HEK293T (cell line): Measurements from ENCODE around the gene APLN.

Experiments
- CTCF ChIA-PET: fragments of 350-600 bp; formaldehyde crosslinking; extraction: SDS; loops from one replicate; lab custom pipeline; 2021; ENCODE audit warnings: antibody characterized with exemption, inconsistent platforms; lab: Yijun Ruan, JAX
- POLR2A ChIA-PET: fragments of 350-600 bp; formaldehyde crosslinking; extraction: SDS; loops from one replicate; lab custom pipeline; 2020; ENCODE audit warnings: antibody characterized with exemption, inconsistent platforms; lab: Yijun Ruan, JAX
- DNase-seq: peaks from one replicate; pipeline ENCODE4 v3.0.0; 2012; ENCODE audit warnings: mixed read lengths; ENCODE audit errors: extremely low spot score
- ARNT ChIP-seq: fragments of 450-650 bp; IDR thresholded peaks from 2 replicates; pipeline ENCODE4 v1.6.1; 2017; ENCODE audit warnings: mild to moderate bottlenecking
- BHLHE40 ChIP-seq: fragments of 450-650 bp; IDR thresholded peaks from 2 replicates; pipeline ENCODE4 v1.6.1; 2016; ENCODE audit warnings: mild to moderate bottlenecking, moderate library complexity, borderline replicate concordance
- CTBP1 ChIP-seq: fragments of 450-650 bp; IDR thresholded peaks from 2 replicates; pipeline ENCODE4 v1.6.1; 2016; ENCODE audit warnings: borderline replicate concordance
- ELF4 ChIP-seq: fragments of 450-650 bp; IDR thresholded peaks from 2 replicates; pipeline ENCODE4 v1.6.1; 2017; ENCODE audit warnings: antibody characterized with exemption
- FOXA1 ChIP-seq: fragments of 450-650 bp; IDR thresholded peaks from 2 replicates; pipeline ENCODE4 v1.6.1; 2016; ENCODE audit warnings: mild to moderate bottlenecking
- FOXK2 ChIP-seq: fragments of 450-650 bp; IDR thresholded peaks from 2 replicates; pipeline ENCODE4 v1.6.1; 2016; ENCODE audit warnings: mild to moderate bottlenecking
- FOXM1 ChIP-seq: fragments of 450-650 bp; IDR thresholded peaks from 2 replicates; pipeline ENCODE4 v1.6.1; 2017; ENCODE audit warnings: mild to moderate bottlenecking, borderline replicate concordance
- HDGF ChIP-seq: fragments of 450-650 bp; IDR thresholded peaks from 2 replicates; pipeline ENCODE4 v1.6.1; 2017; ENCODE audit warnings: antibody characterized with exemption, borderline replicate concordance
- L3MBTL2 ChIP-seq: fragments of 450-650 bp; conservative IDR thresholded peaks from 2 replicates; pipeline ENCODE4 v1.6.1; 2016; ENCODE audit warnings: mild to moderate bottlenecking
- LEF1 ChIP-seq: fragments of 450-650 bp; IDR thresholded peaks from 2 replicates; pipeline ENCODE4 v1.6.1; 2017; ENCODE audit warnings: mild to moderate bottlenecking, borderline replicate concordance
- NFRKB ChIP-seq: fragments of 450-650 bp; IDR thresholded peaks from 2 replicates; pipeline ENCODE4 v1.6.1; 2016; ENCODE audit warnings: mild to moderate bottlenecking, moderate library complexity
- SP1 ChIP-seq: fragments of 450-650 bp; IDR thresholded peaks from 2 replicates; pipeline ENCODE4 v1.6.1; 2017
- SUZ12 ChIP-seq: fragments of 450-650 bp; IDR thresholded peaks from 2 replicates; pipeline ENCODE4 v1.6.1; 2016; ENCODE audit warnings: mild to moderate bottlenecking
- TARDBP ChIP-seq: fragments of 450-650 bp; IDR thresholded peaks from 2 replicates; pipeline ENCODE4 v1.6.1; 2016
- ZNF384 ChIP-seq: fragments of 450-650 bp; IDR thresholded peaks from 2 replicates; pipeline ENCODE4 v1.6.1; 2016
- TF ChIP-seq, protein P1 (sequence below): fragments of 450-650 bp; IDR thresholded peaks from 2 replicates; pipeline ENCODE4 v1.6.1; 2016

The APLN gene

DNA sequence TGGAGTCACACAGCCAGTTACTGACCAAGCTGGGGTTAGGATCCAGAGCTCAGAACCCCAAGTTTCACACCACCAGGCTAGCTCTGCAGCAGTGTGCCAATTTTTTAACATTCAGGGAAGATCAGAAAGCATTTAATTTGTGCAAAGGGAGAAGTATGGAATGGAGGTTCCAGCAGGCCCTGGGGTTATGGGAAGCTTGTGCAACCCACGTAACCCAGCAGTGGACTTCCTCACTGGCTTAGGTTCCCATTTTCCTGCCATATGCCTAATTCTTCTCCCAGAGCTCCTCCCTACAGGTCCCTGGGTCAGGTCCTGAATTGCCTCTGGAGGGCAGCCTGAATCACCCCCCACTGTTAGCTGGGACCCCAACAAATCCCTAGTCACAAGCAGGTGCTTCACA lies 14.0 kb downstream of the APLN start:
- ChIA-PET CTCF (interaction anchor here (0.9 to 3.0 kb wide), 2 partner anchors 85 to 114 kb away, joined by 3 to 19 read pairs; no protein-coding TSS in a partner anchor), POLR2A (no interaction called here)
- TF ChIP-seq LEF1 (no peak), BHLHE40 (no peak), ELF4 (no peak), TARDBP (no peak), ZNF384 (no peak), NFRKB (no peak), ARNT (no peak), SP1 (no peak), FOXA1 (no peak), L3MBTL2 (no peak), FOXK2 (no peak)
- TF ChIP-seq, protein P1, sequence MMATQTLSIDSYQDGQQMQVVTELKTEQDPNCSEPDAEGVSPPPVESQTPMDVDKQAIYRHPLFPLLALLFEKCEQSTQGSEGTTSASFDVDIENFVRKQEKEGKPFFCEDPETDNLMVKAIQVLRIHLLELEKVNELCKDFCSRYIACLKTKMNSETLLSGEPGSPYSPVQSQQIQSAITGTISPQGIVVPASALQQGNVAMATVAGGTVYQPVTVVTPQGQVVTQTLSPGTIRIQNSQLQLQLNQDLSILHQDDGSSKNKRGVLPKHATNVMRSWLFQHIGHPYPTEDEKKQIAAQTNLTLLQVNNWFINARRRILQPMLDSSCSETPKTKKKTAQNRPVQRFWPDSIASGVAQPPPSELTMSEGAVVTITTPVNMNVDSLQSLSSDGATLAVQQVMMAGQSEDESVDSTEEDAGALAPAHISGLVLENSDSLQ: no peak
- DNase-seq: no peak

DNA sequence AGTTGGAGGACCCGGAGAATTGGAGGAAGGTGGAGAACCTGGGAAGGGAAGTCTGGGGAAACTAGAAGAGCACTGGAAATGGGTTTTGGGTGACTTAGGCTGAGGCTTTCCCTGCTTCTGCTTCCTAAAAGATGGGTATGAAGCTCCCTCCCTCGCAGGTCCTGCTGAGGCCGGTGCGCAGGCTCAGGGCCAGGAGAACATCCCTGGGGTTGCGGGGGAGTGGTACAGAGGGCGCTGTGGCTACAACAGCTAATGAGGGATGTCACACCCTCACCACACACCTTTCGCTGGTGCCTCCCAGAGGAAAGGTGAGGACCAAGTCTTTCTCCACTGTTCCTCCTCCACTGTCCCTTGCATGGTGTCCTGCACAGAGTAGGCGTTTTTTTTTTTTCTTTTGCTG lies 15.8 kb downstream of the APLN start:
- CTCF ChIA-PET: interaction anchor here (0.7 to 3.0 kb wide), 3 partner anchors 12 to 87 kb away, joined by 3 to 19 read pairs (median 8); no protein-coding TSS in a partner anchor
- no peak for DNase-seq
- TF ChIP-seq ZNF384: no peak
- TF ChIP-seq CTBP1: no peak
- TF ChIP-seq LEF1: no peak
- no peak for TF ChIP-seq ELF4
- TF ChIP-seq FOXK2: no peak
- no peak for TF ChIP-seq HDGF
- TF ChIP-seq SUZ12: no peak
- no peak for TF ChIP-seq BHLHE40
- TF ChIP-seq TARDBP: no peak
- TF ChIP-seq FOXA1: no peak
- TF ChIP-seq ARNT: no peak
- TF ChIP-seq FOXM1: no peak
- no peak for TF ChIP-seq SP1
- POLR2A ChIA-PET: interaction anchor here (1.2 kb wide), 1 partner anchor 17 kb away, joined by 3 read pairs; no protein-coding TSS in a partner anchor

- DNase-seq: peak; percentile 88
- TF ChIP-seq L3MBTL2 (no peak), ZNF384 (no peak), SUZ12 (no peak), NFRKB (no peak), BHLHE40 (no peak), ELF4 (no peak), HDGF (no peak), CTBP1 (no peak), ARNT (no peak), FOXA1 (no peak), TARDBP (no peak)
- TF ChIP-seq, protein P1: no peak
- CTCF ChIA-PET: interaction anchor here (0.5 to 3.6 kb wide), 7 partner anchors 10 to 303 kb away, joined by 3 to 38 read pairs (median 3); no protein-coding TSS in a partner anchor
- POLR2A ChIA-PET: no interaction called here
Observed at GRCh38 chrX:129637217-129638109, 17.3 kb downstream of the APLN start.

DNA sequence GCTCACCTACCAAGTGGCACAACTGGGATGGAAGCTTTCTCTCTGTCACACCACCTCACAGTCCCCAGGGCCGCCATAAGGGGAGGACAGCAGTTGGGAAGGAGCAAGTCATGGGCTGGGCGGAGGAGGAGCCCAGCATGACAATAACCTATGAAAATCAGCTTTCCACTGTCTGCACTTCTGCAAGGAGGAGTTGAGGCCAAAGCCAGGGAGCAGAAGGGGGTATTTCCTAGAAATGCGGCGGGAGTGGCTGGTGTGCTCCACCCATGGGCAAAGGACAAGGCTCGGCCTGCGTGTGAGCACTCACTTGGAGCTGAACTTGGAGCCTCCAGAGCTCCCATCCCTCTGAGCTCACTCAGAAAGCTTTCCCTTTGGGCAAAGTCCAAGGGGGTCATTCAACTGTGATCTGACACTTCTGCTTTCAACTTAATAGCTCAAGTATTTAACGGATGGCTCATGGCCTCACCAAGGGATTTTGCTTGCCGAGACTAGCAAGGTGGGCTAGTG lies 18.5 kb downstream of the APLN start:
- TF ChIP-seq SP1 (no peak), FOXK2 (no peak), ARNT (no peak), FOXA1 (no peak), HDGF (no peak), ZNF384 (no peak), LEF1 (no peak), ELF4 (no peak), SUZ12 (no peak), BHLHE40 (no peak), FOXM1 (no peak), L3MBTL2 (no peak), NFRKB (no peak)
- TF ChIP-seq, protein P1: no peak
- DNase-seq: no peak
- CTCF ChIA-PET: interaction anchor here (0.6 to 3.6 kb wide), 7 partner anchors 14 to 484 kb away, joined by 3 to 38 read pairs (median 4); no protein-coding TSS in a partner anchor
- POLR2A ChIA-PET: no interaction called here

- no peak for DNase-seq
- ChIA-PET CTCF (interaction anchor here (0.8 kb wide), 1 partner anchor 150 kb away, joined by 3 read pairs; no protein-coding TSS in a partner anchor), POLR2A (no interaction called here)
- TF ChIP-seq FOXK2 (no peak), NFRKB (no peak)
Observed at GRCh38 chrX:129634541-129634940, 20.2 kb downstream of the APLN start.

DNA sequence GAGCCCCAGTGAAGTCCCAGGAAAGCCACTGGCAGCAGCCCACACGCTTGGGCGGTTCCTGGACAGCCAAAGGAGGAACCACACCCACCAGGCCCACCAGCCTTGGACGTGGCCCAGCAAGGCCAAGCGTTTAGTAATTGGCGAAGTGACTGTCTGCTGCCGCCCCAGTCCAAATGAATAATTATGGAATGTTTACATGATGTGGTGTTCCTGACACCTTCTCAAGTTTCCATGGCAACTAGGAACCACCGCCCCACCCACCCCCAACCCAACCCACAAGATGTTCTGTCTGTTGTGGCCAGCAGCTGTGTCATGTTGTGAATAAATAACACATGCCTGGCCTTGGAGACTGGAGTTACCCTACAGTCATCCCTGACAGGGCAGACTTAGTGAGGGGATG lies 22.3 kb downstream of the APLN start:
- DNase-seq: no peak
- ChIA-PET POLR2A (no interaction called here), CTCF (no interaction called here)
- TF ChIP-seq FOXK2: no peak
- no peak for TF ChIP-seq ZNF384
- TF ChIP-seq, protein P1: no peak
- TF ChIP-seq SP1: no peak
- TF ChIP-seq CTBP1: no peak
- TF ChIP-seq BHLHE40: no peak
- no peak for TF ChIP-seq ELF4
- TF ChIP-seq ARNT: no peak
- TF ChIP-seq HDGF: no peak
- TF ChIP-seq L3MBTL2: no peak
- no peak for TF ChIP-seq FOXM1
- no peak for TF ChIP-seq LEF1
- no peak for TF ChIP-seq TARDBP
- TF ChIP-seq FOXA1: no peak
- TF ChIP-seq SUZ12: no peak
- no peak for TF ChIP-seq NFRKB
